Measurements from ENCODE around the gene ZNF273.

The ZNF273 gene

DNA sequence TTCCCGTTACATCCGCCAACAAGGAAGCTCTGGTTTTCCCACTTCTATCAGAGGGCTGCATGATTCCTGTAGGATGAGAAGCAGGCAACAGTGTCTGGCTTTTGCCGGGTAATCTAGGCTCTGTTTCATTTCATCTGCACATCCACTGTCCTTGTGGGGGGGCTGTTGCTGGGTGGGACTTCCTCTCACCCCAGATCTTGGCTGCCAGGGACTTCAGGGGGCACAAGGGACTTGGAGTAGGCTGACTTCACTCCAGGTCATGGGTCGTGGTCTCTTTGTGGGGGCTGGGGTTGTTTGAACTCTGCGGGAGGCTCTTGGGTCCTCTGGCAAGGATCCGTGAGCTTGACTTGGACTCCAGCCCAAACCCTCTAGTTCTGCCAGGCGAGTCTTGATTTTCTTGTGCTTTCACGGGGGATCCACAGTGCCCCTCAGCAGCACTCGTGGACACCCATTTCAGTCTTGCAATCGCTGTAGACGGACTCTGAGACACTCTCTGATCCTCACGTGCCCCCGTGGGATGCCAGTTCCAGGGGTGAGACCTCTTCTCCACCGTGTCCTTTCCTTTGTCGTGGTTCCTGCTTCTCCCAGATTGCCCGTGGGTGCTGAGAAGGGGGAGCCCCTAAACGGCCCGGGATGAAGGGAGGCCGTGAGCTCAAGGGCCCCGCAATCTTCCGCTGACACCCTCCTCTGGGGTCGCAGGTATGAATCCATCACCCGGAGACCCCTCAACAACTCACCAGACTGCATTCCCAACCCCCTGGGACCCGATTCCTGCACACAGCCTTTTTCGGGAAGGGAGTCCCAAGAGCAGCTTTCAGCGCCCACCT lies 21.4 kb upstream of the ZNF273 start:
- no peak for DNase-seq (ENCODE audit: low read depth)
- TF ChIP-seq, protein P1, sequence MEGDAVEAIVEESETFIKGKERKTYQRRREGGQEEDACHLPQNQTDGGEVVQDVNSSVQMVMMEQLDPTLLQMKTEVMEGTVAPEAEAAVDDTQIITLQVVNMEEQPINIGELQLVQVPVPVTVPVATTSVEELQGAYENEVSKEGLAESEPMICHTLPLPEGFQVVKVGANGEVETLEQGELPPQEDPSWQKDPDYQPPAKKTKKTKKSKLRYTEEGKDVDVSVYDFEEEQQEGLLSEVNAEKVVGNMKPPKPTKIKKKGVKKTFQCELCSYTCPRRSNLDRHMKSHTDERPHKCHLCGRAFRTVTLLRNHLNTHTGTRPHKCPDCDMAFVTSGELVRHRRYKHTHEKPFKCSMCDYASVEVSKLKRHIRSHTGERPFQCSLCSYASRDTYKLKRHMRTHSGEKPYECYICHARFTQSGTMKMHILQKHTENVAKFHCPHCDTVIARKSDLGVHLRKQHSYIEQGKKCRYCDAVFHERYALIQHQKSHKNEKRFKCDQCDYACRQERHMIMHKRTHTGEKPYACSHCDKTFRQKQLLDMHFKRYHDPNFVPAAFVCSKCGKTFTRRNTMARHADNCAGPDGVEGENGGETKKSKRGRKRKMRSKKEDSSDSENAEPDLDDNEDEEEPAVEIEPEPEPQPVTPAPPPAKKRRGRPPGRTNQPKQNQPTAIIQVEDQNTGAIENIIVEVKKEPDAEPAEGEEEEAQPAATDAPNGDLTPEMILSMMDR (conservative IDR thresholded peaks at IDR 0.05; ENCODE audit: low read length) = no peak
- H3K4me3 ChIP-seq (ENCODE audit: low read length) = no peak overlapping the region; the same call in 1 of the 2 replicates

DNA sequence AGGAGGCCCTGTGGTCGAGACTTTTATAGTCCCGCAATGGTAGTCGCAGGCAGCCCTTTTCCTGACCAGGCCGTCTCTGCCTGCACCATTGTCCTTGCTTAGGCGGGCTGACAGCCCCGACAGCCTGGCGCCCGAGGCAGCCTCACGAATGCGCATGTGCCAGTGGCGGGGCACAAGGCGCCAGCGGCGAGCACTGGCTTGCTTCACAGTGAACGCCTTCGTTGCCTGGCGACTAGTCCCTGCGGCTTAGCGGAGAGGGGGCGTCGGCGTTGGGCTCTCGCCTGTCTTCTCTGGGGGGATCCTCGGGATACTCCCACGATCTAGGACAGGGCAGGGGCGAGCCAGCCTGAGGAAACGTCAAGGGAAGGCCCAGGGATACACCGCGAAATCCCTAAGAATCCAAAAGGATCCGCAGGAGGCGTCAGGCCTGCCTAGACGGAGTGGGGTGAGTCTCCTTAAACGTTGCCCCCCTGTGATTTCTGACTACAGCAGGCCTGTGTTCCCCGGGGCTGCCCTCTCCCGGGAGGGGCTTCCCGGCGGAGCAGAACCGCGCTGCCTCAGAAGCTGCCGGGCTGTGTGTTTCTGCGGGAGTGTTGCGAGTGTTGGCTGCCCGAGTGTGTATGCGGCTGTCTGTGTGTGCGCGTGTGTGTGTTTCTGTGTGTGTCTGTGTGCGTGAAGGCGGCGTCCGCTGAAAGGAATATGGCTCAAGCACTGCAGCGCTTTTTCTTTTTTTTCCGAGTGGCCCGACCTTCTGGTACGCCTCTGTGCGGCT lies 20.5 kb upstream of the ZNF273 start:
- DNase-seq (ENCODE audit: low read depth) = peak; percentile 24
- TF ChIP-seq, protein P1 (conservative IDR thresholded peaks at IDR 0.05; ENCODE audit: low read length) = no peak
- H3K4me3 ChIP-seq (ENCODE audit: low read length) = peak overlapping the region; percentile 54

DNA sequence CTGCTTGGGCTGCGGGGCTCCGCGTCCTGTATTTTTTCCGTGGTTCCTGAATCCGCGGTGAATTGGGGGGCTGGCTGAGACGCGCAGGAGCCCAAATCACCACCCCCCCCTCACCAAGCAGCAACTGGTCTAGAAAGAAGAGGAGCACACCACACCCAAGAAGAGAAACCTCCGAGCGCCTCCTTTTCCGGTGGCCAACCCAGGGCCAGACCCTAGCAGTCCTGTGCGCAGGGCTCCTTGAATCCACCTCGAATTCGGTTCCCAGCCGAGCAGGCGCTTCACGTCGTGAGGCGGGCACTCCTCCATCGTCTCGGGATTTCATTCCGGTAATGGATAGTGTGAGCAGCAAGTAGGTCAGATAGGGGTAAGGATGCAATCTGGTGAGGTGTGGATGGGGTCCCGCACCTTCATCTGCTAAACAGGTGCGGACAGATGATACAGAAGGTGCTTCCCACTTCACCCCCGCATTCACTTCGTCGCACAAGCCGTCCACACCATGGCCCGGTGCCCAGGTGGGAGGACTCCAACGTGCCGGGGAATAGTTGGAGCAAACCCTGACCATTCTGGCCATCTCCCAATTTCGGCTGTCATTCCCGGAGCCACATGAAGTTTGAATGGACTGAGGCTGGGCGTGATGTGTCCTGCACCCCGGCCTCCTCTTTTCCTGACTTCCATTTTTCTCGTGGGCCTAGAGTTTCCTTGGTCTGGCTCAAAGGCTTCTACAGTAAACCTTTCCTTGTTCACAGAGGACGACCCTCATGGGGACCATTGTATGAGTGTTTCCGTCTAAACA lies 19.8 kb upstream of the ZNF273 start:
- H3K4me3 ChIP-seq (ENCODE audit: low read length) = peak overlapping the region; percentile 54
- TF ChIP-seq, protein P1 (conservative IDR thresholded peaks at IDR 0.05; ENCODE audit: low read length) = no peak
- no peak for DNase-seq (ENCODE audit: low read depth)

DNA sequence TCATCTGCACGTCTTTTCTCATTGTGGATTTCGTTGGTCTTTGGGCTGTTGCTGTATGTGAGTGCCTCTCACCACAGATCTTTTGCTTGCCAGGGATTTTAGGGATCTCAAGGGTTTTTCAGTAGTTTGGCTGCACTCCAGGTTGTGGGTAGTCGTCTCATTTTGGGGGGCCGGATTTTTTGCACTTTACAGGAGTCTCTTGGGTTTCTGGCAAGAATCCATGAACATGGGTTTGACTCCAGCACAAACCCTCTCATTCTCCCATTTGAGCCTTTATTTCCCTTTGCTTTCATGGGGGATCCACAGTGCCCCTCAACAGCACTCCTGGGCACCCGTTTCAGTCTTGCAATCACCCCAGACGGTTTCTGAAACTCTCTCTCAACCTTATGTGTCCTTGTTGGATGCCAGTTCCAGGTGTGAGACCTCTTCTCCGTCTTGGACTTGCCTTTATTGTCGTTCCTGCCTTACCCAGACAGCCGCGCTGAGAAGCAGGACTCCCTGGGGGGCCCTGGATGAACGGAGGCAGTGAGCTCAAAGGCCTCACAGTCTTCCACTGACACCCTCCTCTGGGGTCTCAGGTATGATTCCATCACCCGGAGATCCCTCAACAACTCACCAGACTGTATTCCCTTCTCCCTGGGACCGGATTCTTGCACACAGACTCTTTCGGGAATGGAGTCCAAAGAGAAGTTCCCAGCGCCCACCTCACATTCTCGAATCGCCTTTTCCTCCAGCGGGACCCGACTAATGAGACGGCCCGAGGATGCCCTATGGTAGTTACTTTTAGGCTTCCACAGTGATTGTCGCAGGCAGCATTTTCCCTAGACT lies 18.8 kb upstream of the ZNF273 start:
- DNase-seq (ENCODE audit: low read depth) = no peak
- TF ChIP-seq, protein P1 (conservative IDR thresholded peaks at IDR 0.05; ENCODE audit: low read length) = no peak
- no peak overlapping the region for H3K4me3 ChIP-seq (ENCODE audit: low read length)

DNA sequence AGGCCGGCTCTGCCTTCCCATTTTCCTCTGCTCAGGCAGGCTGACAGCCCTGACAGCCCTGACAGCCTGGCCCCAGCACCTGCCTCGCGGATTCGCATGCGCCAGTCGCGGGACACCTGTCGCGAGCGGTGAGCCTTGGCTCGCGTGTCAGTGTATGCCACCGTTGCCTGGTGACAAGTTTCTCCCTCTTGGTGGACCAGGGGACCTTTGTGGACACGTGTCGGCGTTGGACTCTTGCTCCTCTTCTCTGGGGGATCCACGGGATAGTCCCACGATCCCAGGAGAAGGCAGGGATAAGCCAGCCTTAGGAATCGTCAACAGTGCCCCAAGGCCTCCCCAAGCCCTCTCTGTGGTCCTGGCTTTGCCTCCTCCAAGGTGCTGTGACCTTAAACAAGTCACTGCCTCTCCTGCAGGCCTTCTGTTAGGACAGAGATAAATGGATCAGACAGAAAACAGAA lies 18.1 kb upstream of the ZNF273 start:
- H3K4me3 ChIP-seq (ENCODE audit: low read length) = no peak overlapping the region
- TF ChIP-seq, protein P1 (conservative IDR thresholded peaks at IDR 0.05; ENCODE audit: low read length) = no peak
- no peak for DNase-seq (ENCODE audit: low read depth)

DNA sequence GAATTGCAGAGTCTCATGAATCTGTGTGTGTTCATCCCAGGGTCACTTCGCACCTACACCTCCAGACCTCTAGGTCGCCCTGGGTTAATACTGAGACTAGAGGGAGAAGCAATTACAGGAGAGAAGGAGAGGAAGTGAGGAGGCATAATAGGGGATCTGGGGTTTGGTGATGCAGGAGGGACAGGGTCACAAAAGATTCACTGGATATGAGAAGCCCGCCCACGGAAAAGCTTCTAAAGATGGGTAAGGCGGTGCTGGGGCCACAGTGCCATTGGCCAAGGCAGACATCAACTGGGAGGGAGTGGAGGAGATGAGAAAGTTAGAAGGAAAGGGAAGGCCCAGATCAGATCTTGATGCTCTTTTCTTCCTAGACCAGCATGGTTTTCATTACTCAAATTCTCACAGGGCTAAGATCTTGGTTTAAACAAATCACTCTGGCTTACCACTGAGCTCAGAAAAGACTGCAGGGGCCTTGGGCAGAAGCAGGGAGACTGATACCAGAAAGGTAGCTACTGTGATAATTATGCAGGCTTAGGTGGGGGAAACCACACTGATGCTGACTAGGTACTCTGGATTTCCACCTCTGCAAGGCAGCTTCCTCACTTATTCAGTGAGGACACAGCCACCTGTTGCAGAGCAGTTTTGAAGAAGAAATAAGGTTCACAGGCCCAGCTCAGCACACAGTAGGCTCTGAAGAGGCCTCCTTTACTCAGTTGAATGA lies 17.4 kb upstream of the ZNF273 start:
- DNase-seq (ENCODE audit: low read depth) = no peak
- TF ChIP-seq, protein P1 (conservative IDR thresholded peaks at IDR 0.05; ENCODE audit: low read length) = no peak
- no peak overlapping the region for H3K4me3 ChIP-seq (ENCODE audit: low read length)

All from AG10803 (cell line).